ENCODE results near the gene ALG1. TPM values are rescaled to one million over a fixed set of nuclear protein-coding genes. Genes with fewer than 3 reads are reported as not detected.

Gene ALG1
- total and polyA plus RNA-seq, 10 of the 15 experiments (the other 5 are each of a cell fraction or from before 2014, with no cell fraction given): 1.5 to 43.2 (median 23.8) TPM

- Histone ChIP-seq H3K4me2 (ENCODE audit: control insufficient read depth, insufficient read depth) (no peak overlapping the region), H3K9me3 (replicated peaks; ENCODE audit: control insufficient read depth, insufficient read depth, low read length) (no peaks in the 10 kb centered on the region), H3K27me3 (replicated peaks in 1 of 2; ENCODE audit: control insufficient read depth in 2 of 2, insufficient read depth in 2 of 2, low read length in 1 of 2) (no peaks in the 10 kb centered on the region), H3K9ac (ENCODE audit: control insufficient read depth, insufficient read depth, low read length) (no peak overlapping the region), H3K4me3 (no peak overlapping the region), H3K4me1 (ENCODE audit: control insufficient read depth, insufficient read depth, low read length) (peaks cover 9% of the 10 kb centered on the region), H4K20me1 (ENCODE audit: control insufficient read depth, insufficient read depth) (no peaks in the 10 kb centered on the region), H3K79me2 (ENCODE audit: control insufficient read depth, insufficient read depth, low read length) (no peaks in the 10 kb centered on the region), H2AFZ (ENCODE audit: control insufficient read depth, low read depth, low read length) (no peak overlapping the region), H3K36me3 (ENCODE audit: control insufficient read depth in 2 of 2, insufficient read depth in 2 of 2, low read length in 1 of 2) (no peaks in the 10 kb centered on the region), H3K27ac (ENCODE audit: control insufficient read depth, insufficient read depth) (no peak overlapping the region)
- TF ChIP-seq IRF4 (IDR thresholded peaks at IDR 0.05; ENCODE audit: low read depth, low read length): no peak
- TF ChIP-seq MEF2A (IDR thresholded peaks at IDR 0.05; ENCODE audit: insufficient read depth, low read depth, low read length): no peak
- TF ChIP-seq SUZ12 (IDR thresholded peaks at IDR 0.05; ENCODE audit: unreplicated experiment): no peak
- no peak for TF ChIP-seq PAX5 (IDR thresholded peaks at IDR 0.05; ENCODE audit: borderline replicate concordance, low read depth, low read length)
- TF ChIP-seq PAX8 (IDR thresholded peaks at IDR 0.05): no peak
- no peak for TF ChIP-seq CREB1 (IDR thresholded peaks at IDR 0.05; ENCODE audit: low read depth)
- TF ChIP-seq, protein P1, sequence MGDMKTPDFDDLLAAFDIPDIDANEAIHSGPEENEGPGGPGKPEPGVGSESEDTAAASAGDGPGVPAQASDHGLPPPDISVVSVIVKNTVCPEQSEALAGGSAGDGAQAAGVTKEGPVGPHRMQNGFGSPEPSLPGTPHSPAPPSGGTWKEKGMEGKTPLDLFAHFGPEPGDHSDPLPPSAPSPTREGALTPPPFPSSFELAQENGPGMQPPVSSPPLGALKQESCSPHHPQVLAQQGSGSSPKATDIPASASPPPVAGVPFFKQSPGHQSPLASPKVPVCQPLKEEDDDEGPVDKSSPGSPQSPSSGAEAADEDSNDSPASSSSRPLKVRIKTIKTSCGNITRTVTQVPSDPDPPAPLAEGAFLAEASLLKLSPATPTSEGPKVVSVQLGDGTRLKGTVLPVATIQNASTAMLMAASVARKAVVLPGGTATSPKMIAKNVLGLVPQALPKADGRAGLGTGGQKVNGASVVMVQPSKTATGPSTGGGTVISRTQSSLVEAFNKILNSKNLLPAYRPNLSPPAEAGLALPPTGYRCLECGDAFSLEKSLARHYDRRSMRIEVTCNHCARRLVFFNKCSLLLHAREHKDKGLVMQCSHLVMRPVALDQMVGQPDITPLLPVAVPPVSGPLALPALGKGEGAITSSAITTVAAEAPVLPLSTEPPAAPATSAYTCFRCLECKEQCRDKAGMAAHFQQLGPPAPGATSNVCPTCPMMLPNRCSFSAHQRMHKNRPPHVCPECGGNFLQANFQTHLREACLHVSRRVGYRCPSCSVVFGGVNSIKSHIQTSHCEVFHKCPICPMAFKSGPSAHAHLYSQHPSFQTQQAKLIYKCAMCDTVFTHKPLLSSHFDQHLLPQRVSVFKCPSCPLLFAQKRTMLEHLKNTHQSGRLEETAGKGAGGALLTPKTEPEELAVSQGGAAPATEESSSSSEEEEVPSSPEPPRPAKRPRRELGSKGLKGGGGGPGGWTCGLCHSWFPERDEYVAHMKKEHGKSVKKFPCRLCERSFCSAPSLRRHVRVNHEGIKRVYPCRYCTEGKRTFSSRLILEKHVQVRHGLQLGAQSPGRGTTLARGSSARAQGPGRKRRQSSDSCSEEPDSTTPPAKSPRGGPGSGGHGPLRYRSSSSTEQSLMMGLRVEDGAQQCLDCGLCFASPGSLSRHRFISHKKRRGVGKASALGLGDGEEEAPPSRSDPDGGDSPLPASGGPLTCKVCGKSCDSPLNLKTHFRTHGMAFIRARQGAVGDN (IDR thresholded peaks at IDR 0.05): no peak
- TF ChIP-seq BMI1 (IDR thresholded peaks at IDR 0.05; ENCODE audit: borderline replicate concordance): no peak
- TF ChIP-seq ZZZ3 (IDR thresholded peaks at IDR 0.05; ENCODE audit: control insufficient read depth, insufficient read length, low read depth): no peak
- no peak for TF ChIP-seq RAD21 (IDR thresholded peaks at IDR 0.05; ENCODE audit: insufficient read depth, low read depth, low read length)
- TF ChIP-seq ZNF217 (IDR thresholded peaks at IDR 0.05): no peak
- no peak for TF ChIP-seq IKZF2 (IDR thresholded peaks at IDR 0.05)
- no peak for TF ChIP-seq ESRRA (IDR thresholded peaks at IDR 0.05; ENCODE audit: low read length)
- TF ChIP-seq CHD4 (IDR thresholded peaks at IDR 0.05): no peak
- TF ChIP-seq ZNF622 (IDR thresholded peaks at IDR 0.05): no peak
- no peak for TF ChIP-seq CBFB (IDR thresholded peaks at IDR 0.05; ENCODE audit: low read depth)
- TF ChIP-seq SREBF2 (IDR thresholded peaks at IDR 0.05; ENCODE audit: low read length): no peak
- ChIA-PET RAD21 (ENCODE audit: unreplicated experiment) (no interaction called here), SMC1A (ENCODE audit: uncharacterized antibody, unreplicated experiment) (no interaction called here), POLR2A (no interaction called here), CTCF (interaction anchor here (1.2 kb wide), 1 partner anchor 25 kb away, joined by 4 read pairs; no protein-coding TSS in a partner anchor)
- DNase-seq (ENCODE audit: low read depth, low spot score) (no peak), ATAC-seq (no peak), FAIRE-seq (no peak)
- intact Hi-C loops (cut with micrococcal nuclease; ENCODE audit: unreplicated experiment) (no loop called here), in situ Hi-C loops (cut with MboI) (no loop called here)
- BruUV-seq (replicated peaks): no TSS peak
- WGBS (ENCODE audit: insufficient coverage, insufficient replicate concordance, low lambda C conversion rate, missing lambda C conversion rate): 61% methylated on average over 7 of the region's 7 CpGs
Measured at GRCh38 chr16:5031601-5032000, 40.0 kb upstream of the ALG1 start.

All from GM12878 (cell line).